Activated CD8-positive, alpha-beta memory T cell treated with anti-CD3 and anti-CD28 coated beads, Interleukin-2, amount 50 U/mL, for 1 hour (primary cell): ENCODE measurements around the gene BTN2A1.

Experiments used
- DNase-seq: peaks from one replicate; pipeline ENCODE4 v3.0.0-alpha.2; 2020; ENCODE audit errors: extremely low read depth

The BTN2A1 gene

GRCh38 chr6:26468829-26469228 lies 11.1 kb downstream of the BTN2A1 start:
- no peak for DNase-seq

DNA sequence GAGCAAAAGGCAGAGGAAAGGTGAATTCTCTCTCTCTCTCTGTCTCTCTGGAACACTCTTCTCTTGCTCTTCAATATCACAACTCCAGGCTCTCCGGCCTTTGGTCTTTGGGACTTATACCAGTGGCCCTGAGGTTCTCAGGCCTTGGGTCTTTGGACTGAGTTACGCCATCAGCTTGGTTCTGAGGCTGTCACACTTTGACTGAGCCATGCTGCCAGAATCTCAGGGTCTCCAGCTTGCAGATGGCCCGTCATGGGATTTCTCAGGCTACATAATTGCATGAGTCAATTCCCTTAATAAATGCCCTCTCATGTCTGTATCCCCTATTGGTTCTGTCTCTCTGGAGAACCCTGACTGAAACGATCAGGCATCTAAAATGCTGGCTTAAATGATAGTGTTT lies 12.9 kb downstream of the BTN2A1 start:
- DNase-seq = no peak

DNA sequence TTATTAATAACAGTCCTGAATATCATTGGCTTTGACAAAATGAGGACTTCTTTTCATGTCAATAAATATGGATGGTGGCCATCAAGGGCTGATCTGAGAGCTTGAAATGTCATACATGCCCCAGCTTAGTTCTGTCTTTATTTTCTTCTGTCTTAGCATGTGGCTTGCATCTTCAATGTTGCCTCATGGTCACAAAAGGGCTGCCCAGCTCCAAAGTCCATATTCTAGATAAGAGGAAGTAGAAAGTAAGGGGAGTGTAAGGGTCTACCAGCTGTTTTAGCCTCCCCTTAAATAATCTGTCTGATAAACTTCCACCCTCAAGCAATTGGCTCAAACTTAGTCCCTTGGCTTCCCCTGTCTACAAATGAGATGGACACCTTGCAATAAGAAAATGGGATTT lies 14.2 kb downstream of the BTN2A1 start:
- no peak for DNase-seq

GRCh38 chr6:26472549-26473290 lies 15.0 kb downstream of the BTN2A1 start:
- no peak for DNase-seq

DNA sequence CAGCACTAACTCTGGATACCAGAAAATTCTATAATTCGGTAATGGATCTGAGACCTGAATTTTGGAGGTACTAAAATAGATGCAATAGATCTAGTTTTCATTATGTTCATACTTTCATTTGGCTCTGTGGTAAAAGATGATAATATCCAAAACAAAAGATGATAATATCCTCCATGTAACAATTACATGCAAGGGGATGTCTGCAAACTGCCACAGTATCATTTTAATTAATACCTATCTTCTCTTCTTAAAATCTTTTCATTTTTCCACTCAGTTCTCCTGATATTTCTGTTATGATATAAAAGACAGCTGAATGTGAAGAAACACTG lies 15.6 kb downstream of the BTN2A1 start:
- DNase-seq = no peak

GRCh38 chr6:26473758-26474438 lies 16.1 kb downstream of the BTN2A1 start:
- peak; percentile 57 for DNase-seq

DNA sequence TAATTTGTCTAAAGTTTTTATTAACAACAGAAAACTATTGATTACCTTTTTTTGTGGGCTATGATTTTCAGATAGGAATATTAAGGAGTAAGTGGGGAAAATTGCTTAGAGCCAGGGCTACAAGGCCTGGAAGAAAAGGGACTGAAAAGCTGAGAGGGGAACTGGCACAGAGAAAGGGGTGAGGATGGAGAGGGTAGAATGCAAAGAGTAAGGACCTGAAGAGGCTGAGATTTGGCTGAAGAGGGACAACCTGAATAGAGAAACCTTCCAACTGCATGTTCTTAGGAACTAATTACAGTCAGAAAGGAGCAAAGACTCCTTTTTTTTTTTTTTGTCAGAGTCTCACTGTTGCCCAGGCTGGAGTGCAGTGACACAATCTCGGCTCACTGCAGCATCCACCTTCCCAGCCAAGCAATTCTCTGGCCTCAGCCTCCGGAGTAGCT lies 16.7 kb downstream of the BTN2A1 start:
- DNase-seq = no peak

DNA sequence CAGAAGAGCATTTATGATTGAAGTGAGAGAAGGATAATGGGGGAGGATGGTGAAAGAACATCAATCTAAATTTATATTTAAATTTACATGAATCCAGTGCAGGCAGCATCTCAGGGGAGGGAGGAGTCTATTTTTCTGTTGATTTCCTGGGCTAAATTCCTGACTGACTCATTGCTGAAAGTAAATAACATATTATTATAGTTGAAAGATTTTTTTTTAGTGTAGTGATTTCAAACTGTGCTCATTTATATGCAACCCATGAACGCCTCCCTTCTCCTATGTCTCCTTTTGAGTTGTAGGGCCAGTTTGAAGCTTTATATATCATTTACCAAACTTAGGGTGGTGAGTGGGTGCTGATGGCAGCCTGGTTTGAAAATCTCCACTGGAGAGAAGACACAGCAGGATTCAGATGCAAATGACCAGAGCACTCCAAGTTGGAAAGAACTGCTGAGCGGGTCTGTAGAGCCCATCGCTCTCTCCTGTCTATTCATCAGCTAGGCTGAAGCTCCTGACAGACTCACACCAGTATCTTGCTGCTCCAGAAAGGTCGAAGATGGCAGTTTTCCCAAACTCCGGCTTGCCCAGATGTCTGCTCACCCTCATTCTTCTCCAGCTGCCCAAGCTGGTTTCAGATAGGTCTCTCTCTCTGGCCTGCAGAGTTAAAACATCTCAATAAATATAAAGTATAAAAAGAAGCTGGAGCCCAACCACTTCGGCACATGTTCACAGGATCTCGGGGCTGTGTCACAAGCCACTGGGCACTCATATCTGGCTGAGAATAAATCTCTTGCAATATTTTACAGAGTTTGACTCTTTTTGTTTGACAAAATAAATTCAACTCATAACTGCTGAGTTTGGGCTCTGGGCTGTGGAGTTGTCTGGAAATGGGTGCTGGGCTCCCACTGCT lies 18.3 kb downstream of the BTN2A1 start:
- no peak for DNase-seq

GRCh38 chr6:26476896-26477295 lies 19.1 kb downstream of the BTN2A1 start:
- no peak for DNase-seq

DNA sequence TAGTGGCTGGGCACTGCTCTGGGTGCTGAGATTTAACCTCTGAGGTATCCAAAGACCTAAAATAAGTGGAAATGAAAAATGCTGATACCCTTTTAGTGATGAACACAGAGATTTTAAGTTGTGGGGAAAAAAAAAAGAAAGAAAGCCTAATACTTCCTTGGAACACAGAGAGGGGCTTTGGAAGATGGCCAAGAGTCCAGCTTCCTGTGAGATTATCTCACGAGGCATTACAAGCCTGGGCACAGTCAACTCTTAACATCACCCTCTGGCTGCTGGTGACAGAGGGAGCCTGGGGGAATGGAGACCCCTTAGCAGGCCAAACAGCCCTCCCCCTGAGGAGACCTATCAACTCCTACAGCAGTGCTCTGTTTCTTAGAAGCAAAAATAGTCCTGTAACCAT lies 19.7 kb downstream of the BTN2A1 start:
- DNase-seq = no peak

DNA sequence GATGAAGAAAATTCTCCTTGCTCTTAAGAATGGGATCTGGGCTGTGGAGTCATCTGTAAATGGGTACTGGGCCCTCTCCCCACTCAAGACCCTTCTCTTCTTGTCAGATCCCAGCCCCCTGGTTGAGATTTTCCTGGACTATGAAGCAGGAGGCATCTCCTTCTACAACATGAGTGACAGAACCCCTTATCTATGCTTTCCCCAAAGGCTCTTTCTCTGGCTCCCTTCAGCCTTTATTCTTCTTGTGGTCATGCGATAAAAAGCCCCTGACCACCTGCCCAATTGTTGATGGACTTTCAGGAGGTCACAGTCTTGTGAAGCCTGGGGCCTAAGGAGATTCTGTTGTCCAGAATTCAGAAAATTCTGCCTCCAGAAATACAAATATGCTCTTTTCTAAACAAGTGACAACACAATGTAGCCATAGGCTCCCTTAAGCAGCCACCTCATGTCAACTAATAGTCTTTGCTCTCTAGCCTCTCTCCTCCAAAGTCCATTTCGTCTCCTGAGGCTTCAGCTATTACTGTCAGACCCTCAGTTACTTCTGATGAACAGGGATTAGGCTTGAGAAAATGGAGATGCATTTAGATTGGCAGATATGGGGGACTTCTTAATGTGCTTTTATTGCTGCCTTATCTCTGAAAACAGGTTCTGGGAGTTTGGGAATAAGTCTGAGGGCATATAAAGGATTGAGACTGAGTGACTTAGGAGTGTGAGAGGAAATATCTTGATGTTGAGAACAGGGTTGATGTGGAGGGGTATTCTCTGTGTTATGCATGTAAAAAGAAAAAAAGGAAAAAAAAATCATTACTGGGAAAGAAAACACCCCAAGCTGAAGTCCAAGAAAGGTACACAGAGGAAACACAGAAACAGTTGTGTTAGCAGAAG lies 20.6 kb downstream of the BTN2A1 start:
- DNase-seq = no peak

- no peak for DNase-seq
Measured at GRCh38 chr6:26478985-26479278, 21.2 kb downstream of the BTN2A1 start.

- no peak for DNase-seq
Measured at GRCh38 chr6:26482338-26482737, 24.6 kb downstream of the BTN2A1 start.

DNA sequence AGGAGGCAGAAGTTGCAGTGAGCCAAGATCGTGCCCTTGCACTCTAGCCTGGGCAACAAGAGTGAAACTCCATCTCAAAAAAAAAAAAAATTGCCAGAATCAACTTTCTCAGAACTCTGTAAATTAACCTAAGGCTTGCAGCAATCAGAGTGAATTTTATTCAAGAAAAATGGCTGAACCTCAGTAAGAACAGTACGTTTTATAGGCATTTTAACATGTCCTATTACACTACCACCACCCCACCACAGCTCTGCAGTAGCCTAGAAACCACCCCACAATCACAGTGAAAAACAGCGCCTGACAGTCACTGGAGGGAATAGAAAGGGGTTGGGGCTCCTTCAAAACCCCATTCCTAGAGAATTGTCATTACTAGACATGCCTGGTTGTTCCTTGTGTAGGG lies 26.0 kb downstream of the BTN2A1 start:
- no peak for DNase-seq

- DNase-seq = no peak
Measured at GRCh38 chr6:26484161-26484560, 26.4 kb downstream of the BTN2A1 start.

- DNase-seq = no peak
Measured at GRCh38 chr6:26485112-26485780, 27.5 kb downstream of the BTN2A1 start.

GRCh38 chr6:26486358-26486757 lies 28.6 kb downstream of the BTN2A1 start:
- no peak for DNase-seq

GRCh38 chr6:26487466-26487865 lies 29.7 kb downstream of the BTN2A1 start:
- no peak for DNase-seq

GRCh38 chr6:26489996-26490964 lies 32.5 kb downstream of the BTN2A1 start:
- no peak for DNase-seq

GRCh38 chr6:26491604-26492003 lies 33.8 kb downstream of the BTN2A1 start:
- DNase-seq = no peak
